H1 (cell line): ENCODE results near the gene PMEPA1. TPM values are rescaled to one million over a fixed set of nuclear protein-coding genes. Genes with fewer than 3 reads are reported as not detected.

ENCODE experiments used
- CTCF ChIA-PET: fragments of 300-600 bp; sonication (Branson Sonifier 250); formaldehyde crosslinking; loops from one replicate; lab custom pipeline; 2021; ENCODE audit not compliant: partially characterized antibody; lab: Charles Lee
- POLR2A ChIA-PET: fragments of 300-600 bp; sonication (Branson Sonifier 250); formaldehyde crosslinking; loops from one replicate; lab custom pipeline; 2021; ENCODE audit warnings: inconsistent platforms; ENCODE audit not compliant: partially characterized antibody; lab: Charles Lee
- DNase-seq, 2 experiments: peaks; one replicate each; pipeline versions ENCODE4 v3.0.0 to v3.0.0-alpha.2; 2010 to 2022; ENCODE audit warnings: low spot score in 2 of 2, low read depth in 1 of 2, mixed read lengths in 1 of 2
- FAIRE-seq: peaks from 2 replicates; lab custom pipeline; 2011; peaks lifted over from hg19 to GRCh38; lab: Jason Lieb, UNC
- H2AFZ ChIP-seq: 2 replicates; pipeline ENCODE4 v1.8.1; 2012; ENCODE audit warnings: low read length, inconsistent platforms
- H2AK5ac ChIP-seq: 2 replicates; pipeline ENCODE4 v1.6.1; 2013; ENCODE audit warnings: low read depth, low read length
- H2BK120ac ChIP-seq: replicated peaks from 2 replicates; pipeline ENCODE3; 2013; ENCODE audit warnings: low read depth, low read length, inconsistent platforms
- H2BK12ac ChIP-seq: 2 replicates; pipeline ENCODE4 v1.6.1; 2013; ENCODE audit warnings: low read depth, low read length
- H2BK15ac ChIP-seq: 2 replicates; pipeline ENCODE4 v1.6.1; 2013; ENCODE audit warnings: low read length
- H2BK20ac ChIP-seq: 2 replicates; pipeline ENCODE4 v1.6.1; 2013; ENCODE audit warnings: low read length
- H2BK5ac ChIP-seq: 2 replicates; pipeline ENCODE4 v1.6.1; 2013; ENCODE audit warnings: low read depth, low read length
- H3K14ac ChIP-seq: 2 replicates; pipeline ENCODE4 v1.6.1; 2013; ENCODE audit warnings: inconsistent platforms; ENCODE audit not compliant: insufficient read length
- H3K18ac ChIP-seq: 2 replicates; pipeline ENCODE4 v1.6.1; 2013; ENCODE audit warnings: low read length; ENCODE audit errors: extremely low read depth
- H3K23ac ChIP-seq: 2 replicates; pipeline ENCODE4 v1.6.1; 2013; ENCODE audit warnings: inconsistent platforms; ENCODE audit not compliant: insufficient read length
- H3K23me2 ChIP-seq: 2 replicates; pipeline ENCODE4 v1.6.1; 2013; ENCODE audit warnings: low read depth, low read length
- H3K27ac ChIP-seq: 2 replicates; pipeline ENCODE4 v1.6.1; 2011; ENCODE audit warnings: low read depth, low read length, inconsistent platforms
- H3K27me3 ChIP-seq, 4 experiments: replicated peaks in 1 of 4; 1 replicate in 1 of 4; 2 replicates in 3 of 4; pipeline versions ENCODE4 v1.6.1 to v1.8.1; 2011 to 2013; ENCODE audit warnings: low read length in 3 of 4, mild to moderate bottlenecking in 3 of 4, inconsistent platforms in 2 of 4, mixed read lengths in 2 of 4, moderate library complexity in 1 of 4; ENCODE audit not compliant: control insufficient read depth in 3 of 4, insufficient read depth in 3 of 4; ENCODE audit errors: extremely low read depth in 1 of 4
- H3K36me3 ChIP-seq, 4 experiments: 2 replicates each; pipeline versions ENCODE4 v1.6.1 to v1.8.1; 2011 to 2013; ENCODE audit warnings: mild to moderate bottlenecking in 4 of 4, low read length in 3 of 4, moderate library complexity in 2 of 4, control low read depth in 1 of 4, inconsistent platforms in 1 of 4; ENCODE audit not compliant: insufficient read depth in 4 of 4, control insufficient read depth in 2 of 4
- H3K4ac ChIP-seq: replicated peaks from 2 replicates; pipeline ENCODE3; 2013; ENCODE audit warnings: low read length, low read depth, mixed read lengths, inconsistent platforms; ENCODE audit not compliant: insufficient read length
- H3K4me1 ChIP-seq, 4 experiments: replicated peaks in 1 of 4; 1 replicate in 1 of 4; 2 replicates in 3 of 4; pipeline versions ENCODE4 v1.6.1 to v1.8.1; 2011 to 2013; ENCODE audit warnings: low read length in 3 of 4, inconsistent platforms in 2 of 4, mixed read lengths in 1 of 4; ENCODE audit not compliant: insufficient read depth in 4 of 4, control insufficient read depth in 3 of 4
- H3K4me2 ChIP-seq, 2 experiments: 2 replicates each; pipeline versions ENCODE4 v1.6.1 to v1.8.1; 2011 to 2013; ENCODE audit warnings: low read depth in 2 of 2, low read length in 2 of 2, control low read depth in 1 of 2, inconsistent platforms in 1 of 2, mild to moderate bottlenecking in 1 of 2; ENCODE audit not compliant: insufficient read depth in 1 of 2
- H3K4me3 ChIP-seq, 4 experiments: fragments of 200-600, 300-600 bp in 1 of 4; sonication (generic), shearing (Covaris generic), sonication (Bioruptor Twin) in 1 of 4; 2 replicates each; pipeline versions ENCODE4 v1.5.1 to v1.8.1; 2011 to 2016; ENCODE audit warnings: low read length in 4 of 4, low read depth in 3 of 4, control low read depth in 2 of 4, inconsistent platforms in 2 of 4, mild to moderate bottlenecking in 2 of 4, mixed read lengths in 1 of 4, moderate library complexity in 1 of 4; ENCODE audit not compliant: insufficient read depth in 2 of 4; ENCODE audit errors: extremely low read depth in 1 of 4
- H3K56ac ChIP-seq: replicated peaks from 2 replicates; pipeline ENCODE3; 2013; ENCODE audit warnings: low read depth, mild to moderate bottlenecking, mixed read lengths, low read length, inconsistent platforms; ENCODE audit not compliant: insufficient read length
- H3K79me1 ChIP-seq: 2 replicates; pipeline ENCODE4 v1.6.1; 2013; ENCODE audit warnings: low read depth, low read length, control low read depth
- H3K79me2 ChIP-seq, 2 experiments: 2 replicates each; pipeline versions ENCODE4 v1.6.1 to v1.8.1; 2012 to 2013; ENCODE audit warnings: low read length in 2 of 2, mild to moderate bottlenecking in 2 of 2, inconsistent platforms in 1 of 2; ENCODE audit not compliant: insufficient read depth in 2 of 2, control insufficient read depth in 1 of 2
- H3K9ac ChIP-seq, 4 experiments: replicated peaks in 1 of 4; 1 replicate in 1 of 4; 2 replicates in 3 of 4; pipeline versions ENCODE4 v1.6.1 to v1.8.1; 2011 to 2013; ENCODE audit warnings: low read depth in 3 of 4, low read length in 3 of 4, control low read depth in 2 of 4, mild to moderate bottlenecking in 2 of 4, moderate library complexity in 2 of 4, inconsistent platforms in 1 of 4; ENCODE audit errors: extremely low read depth in 1 of 4
- H3K9me3 ChIP-seq, 2 experiments: 2 replicates each; pipeline versions ENCODE4 v1.6.1 to v1.8.1; 2012 to 2013; ENCODE audit warnings: mild to moderate bottlenecking in 2 of 2, moderate library complexity in 2 of 2, control low read depth in 1 of 2, inconsistent platforms in 1 of 2, low read depth in 1 of 2, low read length in 1 of 2, mixed read lengths in 1 of 2; ENCODE audit not compliant: insufficient read depth in 2 of 2
- H4K20me1 ChIP-seq, 2 experiments: replicated peaks in 1 of 2; 2 replicates each; pipeline versions ENCODE3 to v1.8.1; 2011 to 2013; ENCODE audit warnings: inconsistent platforms in 2 of 2, low read length in 2 of 2, mild to moderate bottlenecking in 1 of 2; ENCODE audit not compliant: insufficient read depth in 2 of 2, control insufficient read depth in 1 of 2
- H4K5ac ChIP-seq: 2 replicates; pipeline ENCODE4 v1.6.1; 2013; ENCODE audit warnings: low read length, low read depth, mixed read lengths, inconsistent platforms; ENCODE audit not compliant: insufficient read length
- H4K8ac ChIP-seq: 2 replicates; pipeline ENCODE4 v1.8.0; 2013; ENCODE audit warnings: mild to moderate bottlenecking, moderate library complexity, low read length, inconsistent platforms; ENCODE audit not compliant: insufficient read depth; ENCODE audit errors: extremely low read depth
- H4K91ac ChIP-seq: replicated peaks from 2 replicates; pipeline ENCODE3; 2013; ENCODE audit warnings: low read length, mixed read lengths, inconsistent platforms; ENCODE audit not compliant: insufficient read length
- CREB1 ChIP-seq: IDR thresholded peaks from 2 replicates; pipeline ENCODE4 v1.6.1; 2012; ENCODE audit warnings: inconsistent platforms
- MAFK ChIP-seq: IDR thresholded peaks from 2 replicates; pipeline ENCODE4 v1.6.1; 2012; ENCODE audit warnings: low read depth, mild to moderate bottlenecking, improper control_type of control experiment, low read length
- TEAD4 ChIP-seq: IDR thresholded peaks from 2 replicates; pipeline ENCODE4 v1.6.1; 2012; ENCODE audit warnings: low read depth, low read length, inconsistent platforms, mixed read lengths
- WGBS, 2 experiments: shearing (Covaris generic) in 1 of 2; methylation state at CpG; one replicate each; pipeline versions ENCODE4 v1.1.6 to v1.1.7; 2013 to 2015; ENCODE audit warnings: low lambda C conversion rate in 2 of 2, mixed read lengths in 2 of 2, inconsistent platforms in 1 of 2, low coverage in 1 of 2, missing lambda C conversion rate in 1 of 2; ENCODE audit not compliant: insufficient replicate concordance in 2 of 2, insufficient coverage in 1 of 2, insufficient read length in 1 of 2; ENCODE audit errors: extremely low coverage in 1 of 2, missing lambda C conversion rate in 1 of 2; 5-methylcytosine and 5-hydroxymethylcytosine counted together
- polyA plus RNA-seq, 7 experiments: library from polyadenylated mRNA; depleted of rRNA in 3 of 7; stranded (reverse) in 5 of 7; unstranded in 2 of 7; fragments of >200 nt in 5 of 7; fragments of 200-250 nt in 2 of 7; gene quantifications; 1 replicate in 5 of 7; 2 replicates in 1 of 7; 4 replicates in 1 of 7; pipeline versions ENCODE4 v1.2.1 to v1.2.3, GENCODE V29; 2011 to 2013; ENCODE audit warnings: missing spikeins in 2 of 7, mixed read lengths in 2 of 7
- total RNA-seq: library from RNA; stranded (reverse); fragmentation: NEBNext Ultra II Directional; extraction: Animal tissue kit (Norgen Biotek cat#: 25700); gene quantifications from 2 replicates; pipeline ENCODE4 v1.2.1, GENCODE V29; 2021

Gene PMEPA1
- total and polyA plus RNA-seq, 2 of the 8 experiments (the other 6 are each of a cell fraction or from before 2014, with no cell fraction given), result 12.7 to 20.5 TPM

- ChIA-PET POLR2A (no interaction called here), CTCF (interaction anchor here (0.6 to 4.7 kb wide), 7 partner anchors 28 to 559 kb away, joined by 3 to 19 read pairs (median 3); no protein-coding TSS in a partner anchor)
- no peaks in the 10 kb centered on the region for H3K79me2 ChIP-seq
- no peak overlapping the region for H3K18ac ChIP-seq
- no peak overlapping the region; the same call in 1 of the 2 replicates for H2BK5ac ChIP-seq
- H2BK120ac ChIP-seq, result no peak overlapping the region
- no peak for DNase-seq
- peaks cover 0 to 8% (median 2%) of the 10 kb centered on the region in 4 experiments; a peak in 3 of 8 replicates for H3K36me3 ChIP-seq
- no peak for FAIRE-seq
- no peak overlapping the region for H2AK5ac ChIP-seq
- H3K9ac ChIP-seq, result no peak overlapping the region
- no peak overlapping the region for H3K27ac ChIP-seq
- H3K4me1 ChIP-seq, result peaks cover 0 to 4% (median 2%) of the 10 kb centered on the region in 4 experiments; a peak in 3 of 7 replicates
- 0 out of 4 replicates have a peak, but pooled peaks cover 0 to 2% of the 10 kb centered on the region in 2 experiments for H3K9me3 ChIP-seq
- H3K23ac ChIP-seq, result no peak overlapping the region
- H4K91ac ChIP-seq, result no peak overlapping the region
- H4K5ac ChIP-seq, result no peak overlapping the region
- H3K23me2 ChIP-seq, result no peaks in the 10 kb centered on the region
- no peaks in the 10 kb centered on the region for H3K27me3 ChIP-seq
- H2BK12ac ChIP-seq, result no peak overlapping the region
- TF ChIP-seq MAFK (no peak), CREB1 (no peak), TEAD4 (no peak)
- TF ChIP-seq, all 59 proteins: peak for 0
- Histone ChIP-seq H2BK15ac (no peak overlapping the region), H2BK20ac (no peak overlapping the region), H3K4ac (no peak overlapping the region), H3K79me1 (no peaks in the 10 kb centered on the region), H2AFZ (no peak overlapping the region), H3K14ac (no peak overlapping the region), H4K20me1 (peaks cover 3 to 5% of the 10 kb centered on the region in 2 experiments), H4K8ac (no peak overlapping the region), H3K4me2 (no peak overlapping the region), H3K56ac (no peak overlapping the region), H3K4me3 (no peak overlapping the region)
- WGBS, 2 experiments, result 94% methylated on average over 20 of the region's 23 CpGs; no CpG with 5 or more reads in 1 of the 2 experiments
Observed at GRCh38 chr20:57650756-57651483, 58.9 kb downstream of the PMEPA1 start.
